HG02884 (cell line): ENCODE data around the gene YEATS4.

Experiments used
- ATAC-seq: cut with Tn5 transposase; IDR thresholded peaks from one replicate; pipeline ENCODE4 v1.9.1; 2021; ENCODE audit warnings: mild to moderate bottlenecking, moderate library complexity; ENCODE audit not compliant: unreplicated experiment

YEATS4 gene

DNA sequence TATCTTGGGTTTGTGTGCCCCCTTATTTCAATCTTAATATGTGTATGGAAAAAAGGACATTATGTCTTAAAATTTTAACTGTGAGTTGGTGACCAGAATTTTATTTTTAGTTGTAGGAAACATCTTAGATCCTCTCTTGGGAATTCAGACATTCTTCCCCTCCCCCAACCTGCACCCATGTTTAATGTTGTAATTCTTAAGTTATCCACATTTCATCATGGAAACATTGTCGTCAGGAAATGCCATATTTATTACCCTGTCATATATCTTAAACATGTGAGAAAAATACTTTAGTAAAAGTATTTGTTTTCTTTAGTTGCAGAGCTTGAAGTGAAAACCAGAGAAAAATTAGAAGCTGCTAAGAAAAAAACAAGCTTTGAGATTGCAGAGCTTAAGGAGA, 30.3 kb downstream of the YEATS4 start:
- no peak for ATAC-seq

DNA sequence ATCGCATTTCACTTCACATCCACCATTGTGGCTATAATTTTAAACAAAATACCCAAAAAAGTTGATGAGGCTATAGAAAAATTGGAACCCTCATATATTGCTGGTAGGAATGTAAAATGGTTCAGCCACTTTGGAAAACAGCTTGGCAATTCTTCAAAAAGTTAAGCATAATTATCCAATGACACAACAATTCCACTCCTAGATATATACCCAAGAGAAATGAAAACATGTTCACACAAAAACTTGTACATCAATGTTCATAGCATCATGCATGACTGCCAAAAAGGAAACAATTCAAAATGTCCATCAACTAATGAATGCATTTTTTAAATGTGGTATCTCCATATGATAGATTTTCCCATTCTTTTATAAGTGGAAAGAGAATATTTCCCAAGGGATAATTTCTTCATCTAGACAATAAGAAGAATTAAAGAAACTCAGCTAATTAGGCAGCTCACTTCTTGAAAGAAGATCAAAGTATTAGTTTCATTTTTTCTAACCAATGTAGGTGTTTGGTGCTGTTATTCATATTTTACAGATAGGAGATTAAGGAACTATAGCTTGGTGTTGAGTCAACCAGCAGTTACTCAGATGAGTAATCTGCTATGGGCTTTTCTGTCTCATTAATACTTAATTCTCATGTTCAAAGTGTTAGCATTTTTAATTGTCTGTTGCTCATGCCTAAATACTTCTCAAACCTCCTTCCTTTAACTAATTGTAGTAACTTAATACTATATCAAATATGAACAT, 32.8 kb downstream of the YEATS4 start:
- ATAC-seq: peak; percentile 90

DNA sequence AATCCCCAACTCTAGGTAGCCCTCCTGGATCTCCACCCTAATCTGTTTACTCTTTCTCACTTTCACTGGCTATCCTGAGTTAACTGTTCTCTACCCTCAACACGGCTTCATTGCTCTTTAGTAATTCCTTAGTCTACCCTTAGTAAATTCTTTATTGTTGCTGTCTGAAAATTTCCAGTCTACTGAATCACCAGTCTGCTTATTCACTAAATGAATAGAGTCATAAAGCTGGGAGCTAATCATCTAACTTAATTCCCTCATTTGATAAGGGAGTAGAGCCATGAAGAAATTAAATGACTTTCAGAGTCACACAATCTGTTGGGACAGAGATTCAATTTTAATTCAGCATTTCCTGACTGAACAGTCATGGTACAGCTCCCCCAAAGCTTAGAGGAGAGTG, 36.5 kb downstream of the YEATS4 start:
- ATAC-seq: no peak

DNA sequence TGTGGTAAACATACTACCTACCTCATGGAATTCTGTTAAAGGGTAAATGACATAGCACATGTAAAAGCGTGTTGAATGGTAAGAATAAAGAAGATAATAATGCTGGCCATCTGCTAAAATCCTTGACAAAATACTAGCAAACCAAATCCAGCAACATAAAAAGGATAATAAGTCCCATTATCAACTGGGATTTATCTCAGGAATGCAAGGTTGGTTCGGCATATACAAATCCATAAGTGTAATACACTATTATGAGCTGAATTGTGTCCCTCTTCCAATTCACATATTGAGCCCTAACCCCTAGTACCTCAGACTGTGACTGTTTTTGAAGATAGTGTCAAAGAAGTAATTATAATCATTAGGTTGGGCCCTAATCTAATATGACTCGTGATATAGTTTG, 37.4 kb downstream of the YEATS4 start:
- no peak for ATAC-seq

DNA sequence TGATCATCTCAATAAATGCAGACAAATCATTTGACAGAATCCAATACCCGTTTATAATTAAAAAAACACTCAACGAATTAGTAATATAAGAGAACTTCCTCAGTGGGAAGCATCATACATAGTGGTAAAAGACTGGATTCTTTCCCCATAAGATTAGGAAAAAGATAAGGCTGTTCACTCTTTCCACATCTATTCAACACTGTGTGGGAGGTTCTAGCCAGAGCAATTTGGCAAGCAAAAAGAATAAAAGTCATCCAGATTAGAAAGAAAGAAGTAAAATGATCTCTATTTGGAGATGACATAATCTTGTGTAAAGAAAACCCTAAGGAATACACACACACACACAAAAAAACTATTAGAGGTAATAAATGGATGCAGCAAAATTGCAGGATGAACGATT, 38.4 kb downstream of the YEATS4 start:
- no peak for ATAC-seq

DNA sequence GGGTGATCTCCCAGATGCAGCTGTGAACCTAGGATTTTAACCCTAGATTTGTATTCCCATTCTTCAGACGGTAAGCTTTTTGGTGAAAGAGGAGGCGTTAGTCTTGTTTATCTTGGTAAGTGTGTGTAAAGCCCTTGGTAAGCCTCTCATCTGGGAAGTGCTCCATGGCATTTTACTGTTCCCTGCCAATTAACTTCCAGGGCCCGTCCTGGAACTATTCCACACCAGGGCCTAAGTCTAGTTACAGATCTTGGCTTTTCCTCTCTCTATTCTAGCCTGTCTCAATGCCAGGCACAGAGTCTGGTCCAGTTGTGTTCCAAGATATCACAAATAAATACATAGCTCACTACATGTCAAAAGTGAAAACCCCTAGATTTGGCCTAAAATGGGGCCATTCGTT, 42.4 kb downstream of the YEATS4 start:
- no peak for ATAC-seq

DNA sequence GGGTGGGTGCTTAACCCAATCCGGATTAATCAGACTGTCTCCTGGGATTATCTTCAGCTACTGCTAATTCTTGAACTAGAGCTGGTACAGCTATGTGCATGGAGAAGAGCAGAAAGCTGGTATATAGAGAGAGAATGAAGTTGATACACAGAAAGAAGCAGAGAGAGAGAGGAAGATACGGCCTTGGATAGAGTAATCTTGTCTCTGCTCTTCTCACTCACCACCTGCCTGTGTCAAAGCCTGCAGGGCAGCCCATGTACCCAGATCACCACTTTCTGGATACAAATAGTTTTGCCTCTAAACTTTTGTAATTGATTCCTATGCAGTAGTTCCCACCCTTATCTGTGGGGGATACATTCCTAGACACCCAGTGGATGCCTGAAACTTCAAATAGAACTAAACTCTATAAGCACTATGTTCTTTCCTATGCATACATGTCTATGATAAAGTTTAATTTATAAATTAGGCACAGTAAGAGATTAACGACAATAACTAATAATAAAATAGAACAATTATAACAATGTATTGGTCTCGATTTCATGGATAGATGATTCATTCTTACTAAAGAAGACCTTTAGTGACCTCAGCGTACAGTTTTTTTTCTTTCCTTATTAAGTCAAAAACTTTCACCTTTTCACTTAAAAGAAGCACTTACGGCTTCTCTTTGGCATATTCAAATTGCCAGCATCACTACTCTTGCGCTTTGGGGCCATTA, 45.5 kb downstream of the YEATS4 start:
- no peak for ATAC-seq

DNA sequence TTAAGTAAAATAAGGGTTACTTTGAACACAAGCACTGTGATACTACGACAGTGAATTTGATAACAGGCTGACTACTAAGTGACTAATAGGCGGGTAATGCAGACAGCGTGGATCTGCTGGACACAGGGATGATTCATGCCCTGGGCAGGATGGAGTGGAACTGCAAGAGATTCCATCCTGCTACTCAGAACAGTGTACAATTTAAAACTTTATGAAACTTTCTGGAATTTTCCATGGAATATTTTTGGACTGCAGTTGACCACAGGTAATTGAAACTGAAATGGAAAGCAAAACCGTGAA, 46.0 kb downstream of the YEATS4 start:
- no peak for ATAC-seq

DNA sequence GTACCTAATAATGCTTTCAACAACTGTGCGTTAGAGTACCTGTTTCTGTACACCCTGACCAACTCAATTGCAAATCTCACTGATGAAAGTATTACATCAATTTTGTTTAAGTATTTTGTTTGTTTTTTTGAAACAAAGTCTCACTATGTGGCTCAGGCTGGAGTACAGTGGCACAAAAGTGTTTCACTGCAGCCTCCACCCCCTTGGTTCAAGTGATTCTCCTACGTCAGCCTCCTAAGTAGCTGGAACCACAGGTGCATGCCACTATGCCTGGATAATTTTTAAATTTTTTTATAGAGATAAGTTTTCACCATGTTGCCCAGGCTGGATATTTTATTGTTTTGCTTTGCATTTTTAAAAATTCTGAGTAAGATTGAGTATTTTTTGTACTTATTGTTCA, 46.7 kb downstream of the YEATS4 start:
- ATAC-seq: no peak

DNA sequence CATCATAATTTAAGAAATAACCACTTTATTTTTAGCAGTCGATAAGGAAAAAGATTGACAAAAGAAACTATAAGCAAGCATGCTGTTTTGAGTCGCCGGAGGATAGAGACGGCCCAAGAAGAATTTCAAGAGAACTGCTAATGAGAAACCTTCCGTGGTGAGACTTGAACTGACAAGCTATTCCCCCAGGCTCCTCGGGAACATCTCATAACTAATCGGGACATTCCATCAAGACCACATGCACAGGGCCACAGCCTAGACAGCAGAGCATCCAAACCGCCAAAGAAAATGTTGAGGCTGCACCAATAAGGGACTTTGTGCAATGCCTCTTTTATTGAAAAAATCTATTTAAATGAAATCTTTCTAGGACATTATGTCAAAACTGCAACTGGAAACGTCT, 51.0 kb downstream of the YEATS4 start:
- ATAC-seq: no peak

DNA sequence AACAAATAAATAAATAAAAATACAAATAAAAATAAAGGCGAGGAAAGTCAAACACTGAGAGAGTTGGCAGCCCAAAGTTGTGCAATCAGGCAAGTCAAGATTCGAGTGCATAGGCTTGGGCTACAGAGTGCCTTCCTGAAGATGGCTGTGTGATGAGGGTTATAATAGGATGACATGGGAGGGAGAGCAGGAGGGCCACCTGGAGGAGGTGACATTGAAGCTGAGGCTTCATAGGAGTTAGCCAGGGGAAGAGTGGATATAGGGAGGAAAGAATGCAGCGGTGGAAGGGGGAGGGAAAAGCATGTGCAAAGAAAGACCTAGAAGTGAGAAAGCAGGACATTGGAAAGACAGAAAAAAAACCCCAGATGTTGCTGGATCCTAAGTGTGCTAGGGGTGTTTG, 53.1 kb downstream of the YEATS4 start:
- no peak for ATAC-seq

DNA sequence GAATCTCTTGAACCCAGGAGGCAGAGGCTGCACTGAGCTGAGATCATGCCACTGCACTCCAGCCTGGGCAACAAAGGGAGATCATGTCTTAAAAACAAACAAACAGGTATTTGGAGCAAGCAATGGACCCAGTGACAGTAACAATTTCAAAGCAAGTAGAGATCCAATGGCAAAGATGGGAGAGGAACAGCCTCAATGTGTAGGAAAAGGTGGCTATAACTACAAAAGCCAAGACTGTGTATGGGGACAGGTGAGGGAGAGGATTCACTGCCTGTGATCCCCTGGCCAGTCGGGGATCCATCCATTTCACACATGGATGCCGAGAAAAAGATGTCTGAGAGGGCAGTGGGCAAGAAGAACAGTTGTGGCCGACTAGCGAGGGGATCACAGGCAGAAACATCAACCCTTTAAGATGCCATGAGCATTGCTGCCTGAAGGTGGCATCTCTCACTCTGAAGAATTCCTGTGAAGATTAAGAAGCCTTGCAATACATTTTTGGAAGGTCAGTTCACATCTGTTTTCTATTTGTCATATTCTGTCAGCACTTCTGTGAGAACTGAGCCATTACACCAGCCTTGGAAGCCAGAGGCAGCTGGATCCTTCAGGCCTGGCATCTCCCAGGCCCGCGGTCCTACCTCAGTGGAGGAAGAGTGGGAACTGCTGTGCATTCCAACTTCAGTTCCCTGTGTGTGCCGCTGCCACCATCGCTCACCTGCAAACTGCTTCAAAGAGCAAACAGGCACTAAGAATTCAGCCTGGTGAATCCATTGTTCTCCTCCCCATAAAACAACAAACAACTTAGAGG, 56.1 kb downstream of the YEATS4 start:
- peak; percentile 54 for ATAC-seq

DNA sequence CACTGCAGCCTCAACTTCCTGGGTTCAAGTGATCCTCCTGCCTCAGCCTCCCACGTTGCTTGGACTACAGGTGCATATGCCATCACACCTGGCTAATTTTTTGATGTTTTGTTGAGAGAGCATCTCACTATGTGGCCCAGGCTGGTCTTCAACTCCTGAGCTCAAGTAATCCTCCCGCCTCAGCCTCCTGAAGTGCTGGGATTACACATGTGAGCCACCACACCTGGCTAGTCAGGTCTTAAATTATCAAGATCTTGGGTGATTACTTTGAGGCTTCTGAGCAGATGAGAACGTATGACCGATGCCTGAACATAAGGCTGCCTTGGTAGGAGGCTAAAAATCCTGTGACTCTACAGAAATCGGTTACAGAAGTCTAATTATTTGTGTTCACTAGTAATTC, 57.7 kb downstream of the YEATS4 start:
- no peak for ATAC-seq

DNA sequence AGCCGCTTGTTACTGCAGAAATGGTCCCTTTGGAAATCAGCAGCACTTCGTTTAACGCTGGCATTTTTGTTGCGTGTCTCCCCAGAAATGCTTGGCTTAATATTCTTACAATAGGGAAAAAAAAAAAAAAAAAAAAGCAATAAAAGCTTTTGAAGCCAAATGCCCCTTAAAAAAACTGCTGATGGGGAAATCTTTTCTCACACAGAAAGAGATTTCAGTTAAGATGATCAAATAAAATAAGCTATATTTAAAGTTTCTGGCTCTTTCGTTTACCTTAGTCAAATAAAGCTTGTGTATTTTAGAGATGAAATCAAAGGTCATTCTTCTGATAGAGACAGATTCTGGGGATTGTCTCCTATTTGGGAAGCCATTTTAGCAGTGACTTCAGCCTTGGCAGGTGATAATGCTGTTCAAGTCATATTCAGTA, 58.2 kb downstream of the YEATS4 start:
- no peak for ATAC-seq

DNA sequence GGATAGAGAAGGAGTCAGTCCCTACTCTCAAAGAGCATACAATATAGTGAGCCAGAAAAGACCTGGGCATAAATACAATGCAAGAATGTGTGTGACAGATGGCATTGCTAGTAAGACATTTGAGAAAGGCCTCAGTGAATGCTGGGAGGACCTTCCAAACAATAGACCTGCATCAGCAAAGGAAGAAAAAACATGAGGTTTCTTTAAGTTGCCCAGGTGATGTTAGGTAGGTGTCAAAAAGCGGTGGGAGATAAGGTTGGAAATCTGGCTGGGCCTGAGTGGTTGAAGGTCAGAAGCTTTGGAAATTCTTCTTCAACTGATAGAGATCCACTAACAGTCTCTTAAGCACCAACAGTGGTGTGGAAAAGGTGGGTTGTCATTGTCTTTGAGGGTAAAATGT, 60.2 kb downstream of the YEATS4 start:
- ATAC-seq: no peak

DNA sequence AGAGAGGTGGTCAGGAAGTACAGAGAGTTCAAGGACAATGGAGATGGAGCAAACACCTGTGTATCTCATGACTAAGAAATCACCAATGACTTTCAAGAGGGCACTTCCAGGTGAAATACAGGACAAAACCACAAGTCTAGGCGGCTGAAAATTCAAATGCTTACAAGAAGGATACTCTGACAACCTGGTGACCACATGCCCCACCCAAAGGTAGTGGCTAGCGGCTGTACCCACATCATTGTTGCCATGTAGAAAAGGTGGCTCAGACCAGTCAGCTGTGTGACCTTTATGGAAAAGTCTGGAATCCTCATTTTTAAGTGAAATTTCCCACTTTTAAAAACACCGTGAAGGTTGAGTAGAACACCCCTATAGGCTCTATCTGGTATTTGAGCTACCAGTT, 62.0 kb downstream of the YEATS4 start:
- ATAC-seq: no peak

DNA sequence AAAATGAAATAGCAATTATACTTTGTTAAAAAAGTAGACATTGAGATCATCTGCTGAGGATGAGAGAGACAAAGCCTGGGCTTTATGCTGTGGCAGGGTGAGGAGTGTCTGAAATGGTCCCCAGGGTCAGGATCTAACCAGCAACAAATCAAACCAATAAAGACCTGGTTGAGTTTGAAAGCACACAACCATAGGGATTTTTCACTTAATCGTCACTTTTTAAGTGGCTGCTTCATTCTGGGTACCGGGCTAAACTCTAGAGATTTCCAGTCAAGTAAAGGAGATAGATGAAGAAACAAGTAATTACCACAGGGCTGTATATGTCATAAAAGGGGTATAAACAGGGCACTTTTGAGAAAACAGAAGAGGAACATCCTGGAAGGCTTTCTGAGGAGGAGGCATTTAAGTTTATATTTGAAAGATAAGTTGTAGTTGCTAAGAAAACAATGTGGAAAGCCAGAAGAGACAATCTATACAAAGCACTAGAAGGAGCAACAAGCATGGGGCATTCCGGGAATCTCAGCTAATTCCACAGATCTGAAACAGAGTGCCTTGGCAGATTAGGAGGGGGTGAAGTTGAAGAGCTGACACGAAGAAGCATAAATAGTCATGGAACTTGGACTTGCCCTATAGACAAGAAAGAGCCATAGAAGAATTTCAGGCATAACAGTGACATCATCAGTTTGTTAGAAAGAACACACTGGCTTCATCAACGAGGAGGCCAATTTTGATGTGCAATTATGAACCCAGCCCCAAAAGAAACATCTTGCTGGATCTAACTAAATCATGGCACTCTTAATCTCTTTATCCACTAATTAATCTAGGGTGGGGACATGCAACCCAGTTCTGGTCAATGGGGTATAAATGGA, 63.7 kb downstream of the YEATS4 start:
- ATAC-seq: no peak

DNA sequence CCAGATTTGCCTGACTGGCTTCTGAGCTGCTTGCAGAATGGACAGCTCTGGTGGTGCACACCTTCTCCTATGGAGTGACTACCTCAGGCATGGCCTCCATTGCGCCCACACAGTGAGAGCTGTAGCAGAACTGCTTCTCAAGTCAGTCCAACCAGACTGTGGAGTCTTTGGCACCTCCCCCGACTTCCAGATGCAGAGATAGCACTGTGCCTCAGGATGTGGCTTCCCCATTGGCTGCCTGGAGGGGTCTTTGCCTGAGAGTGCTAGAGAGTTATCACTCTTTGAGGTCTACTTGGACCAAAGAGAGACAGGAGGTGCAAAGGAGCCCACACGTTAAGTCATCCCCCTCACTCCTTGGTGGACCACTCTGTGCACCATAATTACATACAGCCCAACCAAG, 65.9 kb downstream of the YEATS4 start:
- no peak for ATAC-seq

DNA sequence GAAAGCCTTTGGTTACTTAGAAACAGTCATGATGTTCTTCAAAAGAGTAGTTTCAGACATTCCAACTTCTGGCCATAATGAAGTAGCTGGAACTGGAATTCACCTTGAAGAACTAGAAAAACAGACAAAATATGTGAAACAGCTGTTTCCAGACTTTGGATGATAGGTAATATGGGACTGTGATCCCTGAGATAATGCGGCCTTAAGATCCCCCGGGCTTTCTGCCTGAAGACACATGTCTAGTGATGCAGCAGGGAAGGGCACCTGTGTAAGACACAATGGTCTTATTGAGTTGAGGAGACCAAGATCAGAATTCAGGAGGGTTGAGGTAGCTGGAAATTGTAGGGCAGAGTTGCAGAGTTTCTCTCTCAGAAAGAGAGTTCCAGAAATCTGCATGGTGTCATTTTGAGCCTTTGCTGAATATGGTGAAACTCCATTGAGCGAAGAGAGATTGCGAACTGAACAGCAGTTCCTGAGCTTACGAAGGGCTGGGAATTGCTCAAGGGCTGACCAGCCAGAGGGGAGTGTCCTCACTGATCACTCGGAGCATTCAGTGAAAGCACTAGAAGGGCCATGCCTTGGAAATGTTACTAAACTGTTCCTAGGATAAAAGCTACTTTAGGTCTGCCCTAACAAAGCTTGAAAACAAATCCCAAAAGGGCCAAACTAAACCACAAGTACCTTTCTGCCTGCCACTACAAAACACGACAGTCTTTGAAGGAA, 69.0 kb downstream of the YEATS4 start:
- no peak for ATAC-seq

DNA sequence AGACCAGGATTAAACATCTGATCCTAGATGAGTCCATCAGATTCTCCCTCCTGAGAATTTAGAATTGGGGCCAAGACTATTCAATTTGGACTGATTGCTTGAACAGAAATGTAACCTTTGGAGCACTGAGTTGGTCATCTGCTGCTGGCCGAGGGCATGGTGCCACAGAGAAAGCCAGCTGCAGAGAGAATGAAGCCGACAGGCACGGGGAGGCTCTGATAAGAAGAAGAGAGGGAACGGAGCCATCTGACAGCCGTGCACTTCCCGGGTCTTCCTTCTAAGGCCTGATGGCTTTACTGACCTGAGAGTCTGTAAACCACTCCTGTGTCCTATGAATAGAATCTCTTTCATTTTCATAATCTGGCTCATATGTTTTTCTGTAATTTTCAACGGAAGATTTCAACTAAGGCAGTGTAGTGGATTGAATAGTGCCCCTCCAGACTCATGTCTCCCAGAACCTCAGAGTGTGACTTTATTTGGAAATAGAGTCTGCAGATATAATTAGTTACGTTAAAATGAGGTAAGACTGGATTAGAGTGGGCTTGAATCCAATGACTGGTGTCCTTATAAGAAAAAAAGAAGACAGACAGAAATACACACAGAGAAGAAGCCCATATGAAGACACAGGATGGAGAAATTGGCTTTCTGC, 71.5 kb downstream of the YEATS4 start:
- ATAC-seq: no peak
